LNCaP clone FGC (cell line): Measurements from ENCODE around the gene OLFM3.

ENCODE experiments used
- DNase-seq: peaks from one replicate; pipeline ENCODE4 v3.0.0-alpha.2; 2011; ENCODE audit warnings: low read depth
- H3K4me3 ChIP-seq: 2 replicates; pipeline ENCODE4 v1.5.1; 2011; ENCODE audit warnings: mild to moderate bottlenecking, low read depth, low read length, control low read depth
- CTCF ChIP-seq: IDR thresholded peaks from 2 replicates; pipeline ENCODE4 v1.5.1; 2012; ENCODE audit warnings: mild to moderate bottlenecking; ENCODE audit not compliant: control insufficient read depth, insufficient read depth; ENCODE audit errors: extremely low read depth

OLFM3 gene

GRCh38 chr1:101996825-101997465, at the start of gene OLFM3:
OLFM3 (minus strand) TSS chr1:101996926.
- DNase-seq = no peak
- H3K4me3 ChIP-seq = no peak within 1 kb of the TSS
- no peak for TF ChIP-seq CTCF

GRCh38 chr1:102045752-102046151, 49.0 kb upstream of the OLFM3 start:
- DNase-seq = no peak
- H3K4me3 ChIP-seq = no peak overlapping the region
- TF ChIP-seq CTCF = no peak

- no peak overlapping the region for H3K4me3 ChIP-seq
- no peak for DNase-seq
- TF ChIP-seq CTCF = no peak
These were observed 35.8 kb upstream of the OLFM3 start for GRCh38 chr1:102032534-102032933.

- no peak overlapping the region for H3K4me3 ChIP-seq
- no peak for DNase-seq
- no peak for TF ChIP-seq CTCF
These were observed 22.8 kb upstream of the OLFM3 start for GRCh38 chr1:102019530-102019929.

GRCh38 chr1:102015728-102016127, 19.0 kb upstream of the OLFM3 start:
- TF ChIP-seq CTCF = no peak
- DNase-seq = no peak
- no peak overlapping the region for H3K4me3 ChIP-seq

- H3K4me3 ChIP-seq = no peak overlapping the region
- no peak for DNase-seq
- TF ChIP-seq CTCF = no peak
These were observed 5.3 kb upstream of the OLFM3 start for GRCh38 chr1:102002057-102002456.
